H1 (cell line): ENCODE data around the gene SNRPB2.

Source experiments
- CHD2 ChIP-seq: IDR thresholded peaks from 2 replicates; pipeline ENCODE4 v1.6.1; 2012; ENCODE audit warnings: low read length, improper control_type of control experiment
- CREB1 ChIP-seq: IDR thresholded peaks from 2 replicates; pipeline ENCODE4 v1.6.1; 2012; ENCODE audit warnings: inconsistent platforms
- CTCF ChIP-seq, 3 experiments: IDR thresholded peaks; 1 replicate in 2 of 3; 2 replicates in 1 of 3; pipeline versions ENCODE4 v1.5.1 to v1.6.1; 2011; ENCODE audit warnings: low read length in 3 of 3, mild to moderate bottlenecking in 3 of 3, inconsistent platforms in 2 of 3, low read depth in 1 of 3, moderate library complexity in 1 of 3; ENCODE audit not compliant: insufficient read depth in 1 of 3; ENCODE audit errors: control extremely low read depth in 1 of 3
- EZH2 ChIP-seq: fragments of 200-600 bp; sonication (generic); IDR thresholded peaks from 2 replicates; pipeline ENCODE4 v1.7.1; 2012; ENCODE audit warnings: low read depth, mild to moderate bottlenecking, moderate library complexity, low read length, inconsistent platforms; ENCODE audit not compliant: severe bottlenecking
- GABPA ChIP-seq: IDR thresholded peaks from 2 replicates; pipeline ENCODE4 v1.6.1; 2011; ENCODE audit warnings: mild to moderate bottlenecking, low read length, moderate library complexity, borderline replicate concordance; ENCODE audit not compliant: insufficient read depth
- JUND ChIP-seq: IDR thresholded peaks from 2 replicates; pipeline ENCODE4 v1.6.1; 2011; ENCODE audit warnings: mild to moderate bottlenecking, improper control_type of control experiment, low read length
- POLR2A ChIP-seq, 2 experiments: IDR thresholded peaks; 1 replicate in 1 of 2; 2 replicates in 1 of 2; pipeline ENCODE4 v1.6.1; 2011; ENCODE audit warnings: low read depth in 2 of 2, low read length in 2 of 2, mild to moderate bottlenecking in 2 of 2; ENCODE audit errors: control extremely low read depth in 1 of 2
- SRF ChIP-seq: IDR thresholded peaks from 2 replicates; pipeline ENCODE4 v1.6.1; 2011; ENCODE audit warnings: mild to moderate bottlenecking, low read depth, low read length, moderate library complexity
- TAF7 ChIP-seq: optimal IDR thresholded peaks from 2 replicates; pipeline ENCODE3; 2011; ENCODE audit warnings: low read depth, mild to moderate bottlenecking, inconsistent platforms, low read length, moderate library complexity, borderline replicate concordance
- TCF12 ChIP-seq: IDR thresholded peaks from 2 replicates; pipeline ENCODE4 v1.6.1; 2011; ENCODE audit warnings: low read depth, mild to moderate bottlenecking, low read length

DNA sequence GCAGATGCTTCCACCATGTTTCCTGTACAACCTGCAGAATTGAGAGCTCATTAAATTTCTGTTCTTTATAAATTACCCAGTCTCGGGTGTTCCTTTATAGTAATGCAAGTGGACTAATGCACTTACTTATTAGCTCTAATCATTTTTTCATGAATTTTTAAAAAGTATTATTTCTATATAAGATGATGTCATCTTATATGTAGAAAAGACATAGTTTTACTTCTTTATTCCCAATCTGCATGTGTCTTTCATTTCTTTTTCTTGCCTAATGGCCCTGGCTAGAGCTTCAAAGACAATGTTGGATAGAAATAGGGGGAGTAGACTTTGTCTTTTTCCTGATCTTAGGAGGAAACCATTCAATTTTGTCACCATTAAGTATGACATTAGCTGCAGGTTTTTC is 46.1 kb downstream of the SNRPB2 start:
- TF ChIP-seq CTCF (IDR thresholded peaks at IDR 0.05; ENCODE audit: control extremely low read depth in 1 of 3, insufficient read depth in 1 of 3, low read depth in 1 of 3, low read length in 3 of 3) (no peak), JUND (no peak), EZH2 (no peak), CREB1 (no peak), CHD2 (no peak), GABPA (no peak), TAF7 (no peak), POLR2A (IDR thresholded peaks at IDR 0.05; ENCODE audit: control extremely low read depth in 1 of 2, low read depth in 2 of 2, low read length in 2 of 2) (no peak), TCF12 (no peak), SRF (no peak)
